ENCODE data around the gene MXRA7.

MXRA7 gene

DNA sequence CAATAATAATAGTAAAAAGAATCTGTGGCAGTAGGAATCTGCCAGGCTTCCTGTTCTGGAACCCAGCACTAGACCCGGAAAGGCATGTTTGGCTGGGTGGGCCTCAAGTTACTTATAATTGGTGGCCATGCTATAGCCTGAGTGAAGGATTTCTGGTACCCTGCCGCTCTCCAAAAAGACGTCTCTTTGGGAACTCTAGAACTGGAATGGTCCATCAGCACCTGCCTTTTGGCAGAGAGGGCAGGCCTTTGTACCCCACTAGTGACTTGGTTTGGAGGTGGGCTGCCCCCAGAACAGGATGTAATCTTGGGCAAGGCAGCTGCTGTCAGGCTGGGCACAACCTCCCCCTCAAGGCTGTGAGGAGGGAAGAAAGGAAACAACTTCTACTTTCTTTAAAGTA, 37.9 kb downstream of the MXRA7 start:
- Mint-ChIP-seq H3K4me3 (peak overlapping the region; percentile 87 to 94 (median 94)), H3K4me1 (peaks cover 32% of the 10 kb centered on the region), H3K27ac (peak overlapping the region; percentile 99), H3K36me3 (ENCODE audit: low read depth) (peaks cover 4% of the 10 kb centered on the region), H3K9me3 (no peaks in the 10 kb centered on the region), H3K27me3 (ENCODE audit: low read depth) (peaks cover 4% of the 10 kb centered on the region)
- TF ChIP-seq, protein P1, sequence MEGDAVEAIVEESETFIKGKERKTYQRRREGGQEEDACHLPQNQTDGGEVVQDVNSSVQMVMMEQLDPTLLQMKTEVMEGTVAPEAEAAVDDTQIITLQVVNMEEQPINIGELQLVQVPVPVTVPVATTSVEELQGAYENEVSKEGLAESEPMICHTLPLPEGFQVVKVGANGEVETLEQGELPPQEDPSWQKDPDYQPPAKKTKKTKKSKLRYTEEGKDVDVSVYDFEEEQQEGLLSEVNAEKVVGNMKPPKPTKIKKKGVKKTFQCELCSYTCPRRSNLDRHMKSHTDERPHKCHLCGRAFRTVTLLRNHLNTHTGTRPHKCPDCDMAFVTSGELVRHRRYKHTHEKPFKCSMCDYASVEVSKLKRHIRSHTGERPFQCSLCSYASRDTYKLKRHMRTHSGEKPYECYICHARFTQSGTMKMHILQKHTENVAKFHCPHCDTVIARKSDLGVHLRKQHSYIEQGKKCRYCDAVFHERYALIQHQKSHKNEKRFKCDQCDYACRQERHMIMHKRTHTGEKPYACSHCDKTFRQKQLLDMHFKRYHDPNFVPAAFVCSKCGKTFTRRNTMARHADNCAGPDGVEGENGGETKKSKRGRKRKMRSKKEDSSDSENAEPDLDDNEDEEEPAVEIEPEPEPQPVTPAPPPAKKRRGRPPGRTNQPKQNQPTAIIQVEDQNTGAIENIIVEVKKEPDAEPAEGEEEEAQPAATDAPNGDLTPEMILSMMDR (IDR thresholded peaks at IDR 0.05; ENCODE audit: unreplicated experiment in 3 of 3): no peak

DNA sequence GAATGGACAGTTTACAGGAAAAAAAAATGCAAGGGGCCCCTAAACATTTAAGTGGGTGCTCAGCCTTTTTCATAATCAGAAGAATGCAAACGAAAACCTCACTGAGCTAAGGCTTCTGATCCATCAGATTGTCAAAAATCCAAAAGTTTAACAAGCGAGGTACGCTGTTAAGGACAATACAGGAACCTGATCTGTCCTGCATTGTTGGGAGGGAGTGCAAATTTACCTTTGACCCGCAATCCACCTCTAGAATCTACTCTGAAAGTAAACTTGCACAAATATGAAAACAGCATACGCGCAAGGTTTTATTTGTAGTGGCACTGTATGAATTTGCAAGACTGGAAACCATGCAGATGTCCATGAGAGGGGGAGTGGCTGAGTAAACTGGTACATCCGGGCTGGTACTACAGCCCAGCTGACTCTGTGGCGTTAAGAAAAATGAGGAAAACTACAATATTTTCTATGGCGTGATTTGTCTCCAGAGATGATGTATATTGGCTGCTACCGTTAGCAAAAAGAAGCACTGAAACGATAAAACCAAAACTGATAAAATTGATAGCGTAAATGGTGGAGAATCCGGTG, 38.4 kb downstream of the MXRA7 start:
- Mint-ChIP-seq H3K27me3 (ENCODE audit: low read depth) (peaks cover 4% of the 10 kb centered on the region), H3K4me1 (peaks cover 36% of the 10 kb centered on the region), H3K9me3 (no peaks in the 10 kb centered on the region), H3K4me3 (peak overlapping the region; percentile 87 to 94 (median 94)), H3K27ac (peak overlapping the region; percentile 99), H3K36me3 (ENCODE audit: low read depth) (peaks cover 4% of the 10 kb centered on the region)
- TF ChIP-seq, protein P1 (IDR thresholded peaks at IDR 0.05; ENCODE audit: unreplicated experiment in 3 of 3): no peak

DNA sequence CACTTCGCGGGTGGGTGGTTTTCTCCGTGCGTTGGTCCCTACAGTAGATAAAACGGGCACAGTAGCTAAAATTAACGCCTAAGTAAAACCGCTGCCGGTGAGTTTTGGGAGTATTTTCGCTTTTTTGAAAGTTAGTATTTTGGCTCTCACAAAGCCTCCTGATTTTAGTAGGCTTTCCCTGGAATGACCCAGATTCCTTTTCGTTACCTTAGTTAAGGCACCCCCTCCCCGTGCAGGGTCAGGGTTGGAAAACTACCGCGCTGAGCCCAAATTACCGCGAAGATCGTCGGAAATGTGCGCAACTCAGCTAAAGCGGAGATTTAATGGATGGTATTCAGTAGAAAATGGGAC, 38.9 kb downstream of the MXRA7 start:
- Mint-ChIP-seq H3K4me1 (peaks cover 40% of the 10 kb centered on the region), H3K36me3 (ENCODE audit: low read depth) (peaks cover 4% of the 10 kb centered on the region), H3K9me3 (no peaks in the 10 kb centered on the region), H3K27ac (peak overlapping the region; percentile 99), H3K4me3 (peak overlapping the region; percentile 87 to 94 (median 94)), H3K27me3 (ENCODE audit: low read depth) (peaks cover 4% of the 10 kb centered on the region)
- TF ChIP-seq, protein P1 (IDR thresholded peaks at IDR 0.05; ENCODE audit: unreplicated experiment in 3 of 3): no peak

DNA sequence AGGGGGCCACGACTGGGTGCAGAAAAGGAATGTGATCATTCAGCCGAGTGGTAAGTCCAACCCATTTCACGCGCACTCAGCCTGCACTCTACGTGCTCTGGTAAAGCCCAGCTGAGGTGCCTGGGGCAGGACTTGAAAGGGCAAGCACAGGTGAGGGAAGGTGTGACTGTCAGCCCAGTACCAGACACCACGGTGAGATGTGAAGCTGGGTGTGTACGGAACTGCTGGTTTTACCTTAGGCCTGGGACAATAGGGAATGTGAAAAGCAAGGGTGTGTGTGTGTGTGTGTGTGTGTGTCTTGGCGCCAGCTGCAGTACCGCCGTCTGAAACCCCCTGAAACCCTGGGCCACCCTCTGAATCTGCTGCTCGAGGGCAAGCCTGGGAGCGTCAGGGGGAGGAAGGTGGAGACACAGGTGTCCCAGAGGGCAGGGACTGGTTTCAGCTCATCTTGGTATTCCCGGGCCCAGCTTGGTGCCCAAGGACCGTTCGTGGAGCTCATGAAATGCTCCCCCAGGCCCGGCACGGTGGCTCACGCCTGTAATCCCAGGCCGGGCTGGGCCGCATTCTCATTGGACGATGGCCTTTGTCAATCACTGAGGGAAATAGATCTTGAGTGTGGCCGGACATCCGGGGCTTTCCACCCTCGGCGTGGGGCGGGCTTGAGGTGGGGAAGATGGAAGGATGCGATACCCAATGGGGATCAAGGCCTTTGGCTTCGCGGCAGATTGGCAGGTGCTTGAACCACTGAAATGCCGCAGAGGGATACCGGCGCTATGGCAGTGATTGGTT, 39.4 kb downstream of the MXRA7 start:
- Mint-ChIP-seq H3K9me3 (no peaks in the 10 kb centered on the region), H3K27me3 (ENCODE audit: low read depth) (peaks cover 4% of the 10 kb centered on the region), H3K4me3 (peak overlapping the region; percentile 87 to 94 (median 94)), H3K27ac (peak overlapping the region; percentile 99), H3K4me1 (peaks cover 40% of the 10 kb centered on the region), H3K36me3 (ENCODE audit: low read depth) (peaks cover 4% of the 10 kb centered on the region)
- TF ChIP-seq, protein P1 (IDR thresholded peaks at IDR 0.05; ENCODE audit: unreplicated experiment in 3 of 3): no peak

DNA sequence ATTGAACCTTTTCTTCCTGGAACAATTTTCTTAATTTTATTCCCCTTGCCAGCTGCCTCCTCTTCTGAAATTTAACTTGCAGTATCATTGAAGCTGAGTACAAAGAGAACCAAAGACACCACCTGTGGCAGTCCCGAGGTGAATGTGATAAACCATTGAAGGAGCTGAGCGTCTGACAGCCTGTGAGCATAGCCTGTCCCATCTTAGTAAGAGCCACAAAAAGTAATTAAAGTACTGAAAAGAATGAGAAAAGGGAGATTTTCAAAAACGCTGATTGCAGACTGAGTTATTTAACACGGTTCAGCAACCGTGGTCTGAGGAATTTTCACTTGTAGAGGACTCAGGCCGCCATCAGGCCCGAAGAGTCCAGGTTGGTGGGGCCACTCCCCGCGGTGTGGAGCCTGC, 40.0 kb downstream of the MXRA7 start:
- TF ChIP-seq, protein P1 (IDR thresholded peaks at IDR 0.05; ENCODE audit: unreplicated experiment in 3 of 3): no peak
- peak overlapping the region; percentile 99 for H3K27ac Mint-ChIP-seq
- H3K9me3 Mint-ChIP-seq: no peaks in the 10 kb centered on the region
- H3K36me3 Mint-ChIP-seq (ENCODE audit: low read depth): peaks cover 3% of the 10 kb centered on the region
- peaks cover 40% of the 10 kb centered on the region for H3K4me1 Mint-ChIP-seq
- H3K27me3 Mint-ChIP-seq (ENCODE audit: low read depth): peaks cover 4% of the 10 kb centered on the region
- peak overlapping the region; percentile 87 to 94 (median 94) for H3K4me3 Mint-ChIP-seq

Measured in nephron (organoid).